ENCODE results near the gene TOMM7.

The TOMM7 gene

GRCh38 chr7:22867003-22867402 lies 44.4 kb upstream of the TOMM7 start:
- H3K27me3 ChIP-seq (replicated peaks; ENCODE audit: control insufficient read depth, insufficient read depth, low read length), result no peaks in the 10 kb centered on the region
- DNase-seq (ENCODE audit: extremely low read depth, insufficient read length), result no peak
- H3K36me3 ChIP-seq (ENCODE audit: control insufficient read depth, insufficient read depth, low read length), result peaks cover 1% of the 10 kb centered on the region; the same call in 1 of the 2 replicates
- TF ChIP-seq CTCF (IDR thresholded peaks at IDR 0.05; ENCODE audit: insufficient read depth, low read length, poor library complexity, severe bottlenecking), result no peak
- H3K4me3 ChIP-seq (replicated peaks; ENCODE audit: low read depth, low read length), result no peak overlapping the region

- no peak for TF ChIP-seq CTCF (IDR thresholded peaks at IDR 0.05; ENCODE audit: insufficient read depth, low read length, poor library complexity, severe bottlenecking)
- Histone ChIP-seq H3K4me3 (replicated peaks; ENCODE audit: low read depth, low read length) (no peak overlapping the region), H3K36me3 (ENCODE audit: control insufficient read depth, insufficient read depth, low read length) (peaks cover 1% of the 10 kb centered on the region; the same call in 1 of the 2 replicates), H3K27me3 (replicated peaks; ENCODE audit: control insufficient read depth, insufficient read depth, low read length) (no peaks in the 10 kb centered on the region)
- DNase-seq (ENCODE audit: extremely low read depth, insufficient read length), result no peak
Measured at GRCh38 chr7:22865602-22865960, 42.9 kb upstream of the TOMM7 start.

- TF ChIP-seq CTCF (IDR thresholded peaks at IDR 0.05; ENCODE audit: insufficient read depth, low read length, poor library complexity, severe bottlenecking), result no peak
- peaks cover 1% of the 10 kb centered on the region; the same call in 1 of the 2 replicates for H3K36me3 ChIP-seq (ENCODE audit: control insufficient read depth, insufficient read depth, low read length)
- DNase-seq (ENCODE audit: extremely low read depth, insufficient read length), result no peak
Measured at GRCh38 chr7:22864855-22865601, 42.4 kb upstream of the TOMM7 start.

GRCh38 chr7:22864301-22864700 lies 41.7 kb upstream of the TOMM7 start:
- no peak for TF ChIP-seq CTCF (IDR thresholded peaks at IDR 0.05; ENCODE audit: insufficient read depth, low read length, poor library complexity, severe bottlenecking)
- DNase-seq (ENCODE audit: extremely low read depth, insufficient read length), result no peak

More at GRCh38 chr7:22864855-22865601, 42.4 kb upstream of the TOMM7 start:
- Histone ChIP-seq H3K4me3 (replicated peaks; ENCODE audit: low read depth, low read length) (no peak overlapping the region), H3K27me3 (replicated peaks; ENCODE audit: control insufficient read depth, insufficient read depth, low read length) (no peaks in the 10 kb centered on the region)

GRCh38 chr7:22863156-22863899 lies 40.7 kb upstream of the TOMM7 start:
- no peak for TF ChIP-seq CTCF (IDR thresholded peaks at IDR 0.05; ENCODE audit: insufficient read depth, low read length, poor library complexity, severe bottlenecking)
- DNase-seq (ENCODE audit: extremely low read depth, insufficient read length), result no peak
- H3K4me3 ChIP-seq (replicated peaks; ENCODE audit: low read depth, low read length), result no peak overlapping the region
- no peaks in the 10 kb centered on the region for H3K27me3 ChIP-seq (replicated peaks; ENCODE audit: control insufficient read depth, insufficient read depth, low read length)
- peaks cover 4% of the 10 kb centered on the region for H3K36me3 ChIP-seq (ENCODE audit: control insufficient read depth, insufficient read depth, low read length)

More at GRCh38 chr7:22864301-22864700, 41.7 kb upstream of the TOMM7 start:
- Histone ChIP-seq H3K27me3 (replicated peaks; ENCODE audit: control insufficient read depth, insufficient read depth, low read length) (no peaks in the 10 kb centered on the region), H3K4me3 (replicated peaks; ENCODE audit: low read depth, low read length) (no peak overlapping the region), H3K36me3 (ENCODE audit: control insufficient read depth, insufficient read depth, low read length) (peaks cover 1% of the 10 kb centered on the region; the same call in 1 of the 2 replicates)

Data from GM06990 (cell line).